GM11168 (cell line): ENCODE results near the gene SH3PXD2A.
"Not testable (repeated sequence)": the region's sequence is repeated elsewhere in the genome, so short reads cannot be mapped to it uniquely, and the experiment has no call there.

Experiments used
- in situ Hi-C: fragments of 300-500 bp; cut with MboI; formaldehyde crosslinking; loops from one replicate; pipeline ENCODE4 v1.12.0; 2022; ENCODE audit warnings: low sequenced_read_pairs; ENCODE audit not compliant: unreplicated experiment

The SH3PXD2A gene

DNA sequence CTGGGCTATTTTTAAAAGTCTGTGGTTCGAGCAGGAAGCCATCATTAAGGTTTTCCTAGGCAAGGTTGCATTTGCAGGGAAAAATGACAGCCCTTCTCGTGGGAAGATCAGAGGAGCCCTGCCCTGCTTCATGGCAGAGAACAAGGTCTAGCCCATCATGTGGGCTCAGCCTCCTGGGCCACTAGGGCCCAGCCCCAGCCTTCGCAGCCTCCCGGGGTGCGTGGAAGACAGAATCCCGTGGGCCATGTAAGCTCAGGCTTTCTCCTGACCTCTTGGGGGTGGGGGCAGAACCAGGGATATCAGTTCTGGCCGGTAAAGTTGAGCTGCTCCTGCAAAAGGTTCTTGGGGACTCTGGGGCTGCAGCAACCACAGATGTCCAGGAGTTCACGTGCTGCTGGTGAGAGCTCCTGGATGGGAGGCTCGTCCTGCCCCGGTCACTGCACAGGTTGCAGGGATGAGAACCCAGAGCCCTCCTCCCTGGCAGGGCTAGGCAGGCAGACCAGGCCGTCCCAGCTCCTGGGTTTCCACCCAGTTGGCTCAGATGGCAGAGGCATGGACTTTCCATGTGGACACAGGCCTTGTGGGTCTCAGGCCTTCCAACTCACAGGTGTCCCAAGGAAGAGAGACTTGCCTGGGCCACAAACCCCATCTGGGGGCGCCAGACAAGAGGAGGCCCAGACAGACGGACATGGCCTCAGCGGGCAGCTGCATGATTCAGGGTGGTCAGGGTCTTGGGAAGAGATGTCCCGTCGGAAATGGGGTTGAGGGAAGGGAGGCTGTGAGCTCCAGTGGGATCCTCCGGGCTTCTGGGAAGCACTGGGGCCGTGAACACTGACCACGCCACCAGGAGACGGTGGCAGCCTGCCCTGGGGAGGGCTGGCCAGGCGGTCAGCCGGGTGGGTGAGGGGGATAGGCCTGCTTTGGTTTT lies 235.7 kb downstream of the SH3PXD2A start:
- in situ Hi-C loops: no loop called here

- in situ Hi-C loops: no loop called here
Observed at GRCh38 chr10:103618575-103619423, 236.6 kb downstream of the SH3PXD2A start.

DNA sequence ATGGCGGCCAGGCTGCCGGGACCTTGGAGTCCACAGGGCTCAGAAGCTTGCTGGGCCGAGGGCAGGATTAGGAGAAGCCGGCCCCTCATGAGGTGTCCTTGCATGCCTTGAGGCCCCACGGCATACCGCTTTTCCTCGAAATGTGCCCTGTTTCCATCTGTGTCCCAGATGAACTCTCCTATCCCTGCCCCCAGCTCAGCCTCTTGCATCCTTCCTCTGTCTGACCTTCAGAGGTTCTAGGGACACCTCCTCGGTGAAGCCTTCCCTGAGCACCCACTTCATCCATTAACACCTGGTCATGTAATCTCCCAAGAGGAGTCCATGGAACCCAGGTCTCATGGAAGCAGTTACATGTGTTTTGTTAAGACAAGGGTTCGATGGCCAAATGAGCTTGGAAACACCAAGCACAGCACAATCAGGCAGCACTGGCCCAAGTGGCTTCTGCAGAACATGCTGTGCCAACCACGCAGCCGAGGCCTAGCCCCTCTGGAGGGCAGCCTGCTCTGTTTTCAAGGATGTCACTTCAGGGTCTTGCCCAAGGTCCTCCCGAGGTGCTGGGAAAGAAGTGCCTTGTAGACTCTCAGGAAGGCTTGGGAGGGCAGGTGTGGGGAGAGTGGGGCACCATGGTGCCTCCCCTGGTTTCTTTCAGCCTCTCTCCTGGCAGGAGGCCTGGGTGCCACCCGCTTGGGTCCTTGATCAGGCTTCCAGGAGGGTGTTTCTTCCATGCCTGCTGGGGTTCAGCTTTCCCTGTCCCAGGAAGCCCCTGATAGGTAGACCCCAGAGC lies 237.6 kb downstream of the SH3PXD2A start:
- in situ Hi-C loops: no loop called here

DNA sequence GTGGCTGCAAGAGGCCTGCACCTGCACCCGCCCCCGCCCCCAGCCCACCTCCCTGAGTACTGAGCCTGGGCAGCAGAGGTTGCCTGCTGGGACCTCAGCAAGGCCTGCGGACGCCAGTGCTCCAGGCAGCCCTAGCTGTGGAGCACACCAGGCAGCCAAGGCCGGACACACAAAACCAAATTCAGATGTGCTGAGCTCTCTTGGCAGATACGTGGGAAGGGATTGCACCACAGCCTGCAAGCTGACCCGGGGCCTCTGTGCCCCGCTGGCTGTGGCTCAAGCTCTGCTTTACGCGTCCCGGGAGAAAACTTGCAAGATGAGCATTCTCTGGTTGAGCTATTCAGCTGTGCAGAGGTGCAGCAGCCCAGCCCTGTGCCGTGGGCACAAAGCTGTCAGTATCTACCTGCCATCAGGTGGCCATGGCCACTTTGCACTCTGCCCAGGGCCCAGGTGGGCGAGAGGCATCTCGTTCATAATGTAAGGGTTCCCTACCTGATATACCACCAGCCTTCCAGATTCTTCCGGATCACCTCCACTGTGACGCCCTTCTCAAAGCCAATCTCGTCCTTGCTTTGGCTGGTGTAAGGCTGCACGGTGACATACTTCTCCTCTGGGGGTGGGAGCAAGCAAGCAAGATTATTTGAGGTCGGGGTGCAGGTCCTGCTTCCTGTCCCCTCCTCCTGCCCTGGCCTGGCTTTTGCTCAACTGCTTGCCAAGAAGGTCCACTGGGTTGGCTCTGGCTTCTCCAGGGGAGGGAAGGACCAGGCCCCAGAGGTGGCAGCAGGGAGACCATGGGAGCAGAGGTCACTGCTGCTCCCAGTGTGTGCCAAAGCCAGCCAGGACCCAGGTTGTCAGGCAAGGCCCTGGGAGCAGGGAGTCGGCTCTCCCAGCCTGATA lies 238.4 kb downstream of the SH3PXD2A start:
- in situ Hi-C loops: no loop called here

GRCh38 chr10:103614306-103615158 lies 240.8 kb downstream of the SH3PXD2A start:
- in situ Hi-C loops: no loop called here

DNA sequence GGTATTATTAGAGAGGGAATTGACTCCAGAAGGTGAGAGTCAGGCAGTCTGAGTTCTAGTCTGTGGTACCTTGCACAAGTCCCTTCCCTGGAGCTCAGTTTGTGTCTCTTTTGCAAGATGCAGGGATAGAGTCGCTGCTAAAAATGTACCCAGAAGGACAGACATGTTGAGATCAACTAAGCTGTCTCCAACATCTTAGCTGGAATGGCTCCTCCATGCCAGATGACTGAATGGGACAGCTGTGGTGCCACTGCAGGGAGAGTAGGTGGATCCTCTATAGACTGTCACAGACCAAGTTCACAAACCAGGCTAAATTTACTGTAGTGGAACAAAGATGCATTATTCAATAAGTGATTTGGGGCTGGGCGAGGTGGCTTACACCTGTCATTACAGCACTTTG lies 241.8 kb downstream of the SH3PXD2A start:
- in situ Hi-C loops: no loop called here

DNA sequence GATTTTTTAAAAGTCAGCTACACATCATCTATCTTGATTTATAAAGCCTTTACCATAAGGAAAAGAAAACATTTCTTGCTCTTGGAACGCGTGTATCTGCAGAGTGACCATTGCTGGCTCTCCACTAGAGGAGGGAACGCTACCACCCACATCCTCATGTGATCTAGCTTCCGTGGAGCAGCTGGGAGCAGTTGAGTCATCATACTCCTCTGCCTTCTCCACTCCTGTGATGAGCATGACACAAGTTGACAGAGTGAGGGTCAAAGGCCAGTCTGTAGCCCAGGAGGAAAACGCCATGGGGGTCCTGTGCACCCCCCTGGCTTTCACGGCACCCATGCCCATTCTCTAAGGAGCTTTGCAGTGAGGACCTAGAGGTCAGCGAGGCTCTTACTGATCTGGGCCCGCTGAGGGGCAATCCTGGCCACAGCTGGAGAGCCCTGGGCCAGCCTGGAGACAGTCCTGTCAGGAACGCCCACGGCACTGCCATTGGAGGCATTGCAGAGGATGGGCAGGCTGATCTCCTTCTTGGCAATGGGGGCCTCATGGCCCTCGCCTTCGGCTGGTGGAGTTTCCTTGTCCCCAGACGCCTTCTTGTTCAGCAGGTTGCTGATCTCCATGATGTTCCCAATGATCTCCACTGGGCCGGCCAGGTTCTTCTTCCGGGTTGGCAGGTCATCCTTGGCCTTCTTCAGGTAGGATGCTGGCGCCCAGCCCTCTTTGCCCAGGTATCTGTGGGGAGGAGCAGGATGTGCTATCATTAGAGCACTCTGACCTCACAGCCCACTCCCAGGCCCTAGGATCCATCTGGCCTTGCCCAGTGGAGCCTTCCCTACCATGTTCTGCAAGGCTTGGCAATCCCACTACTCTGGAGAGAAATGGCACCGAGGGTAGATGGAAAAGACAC lies 242.7 kb downstream of the SH3PXD2A start:
- in situ Hi-C loops: no loop called here

GRCh38 chr10:103610921-103611511 lies 244.4 kb downstream of the SH3PXD2A start:
- in situ Hi-C loops: no loop called here

DNA sequence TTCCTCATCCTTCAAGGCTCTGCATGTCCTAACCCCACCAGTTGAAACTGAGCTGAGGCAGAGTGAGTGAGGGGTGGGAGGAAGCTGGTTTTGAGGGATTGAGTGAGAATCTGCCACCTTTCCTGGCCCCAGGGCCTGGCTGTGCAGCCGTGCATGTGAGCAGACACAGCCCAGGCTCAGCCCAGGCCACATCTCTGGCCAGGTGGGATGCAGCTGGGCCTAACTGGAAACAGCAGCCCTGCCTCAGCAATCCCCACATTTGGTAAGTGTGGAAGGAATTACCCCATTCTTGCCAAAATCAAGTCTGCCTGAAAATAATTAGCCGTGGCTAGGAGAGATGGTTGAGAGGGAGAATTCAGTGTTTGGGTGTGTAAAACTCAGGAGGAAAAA lies 245.3 kb downstream of the SH3PXD2A start:
- in situ Hi-C loops: no loop called here

GRCh38 chr10:103609231-103610082 lies 245.9 kb downstream of the SH3PXD2A start:
- in situ Hi-C loops: no loop called here

DNA sequence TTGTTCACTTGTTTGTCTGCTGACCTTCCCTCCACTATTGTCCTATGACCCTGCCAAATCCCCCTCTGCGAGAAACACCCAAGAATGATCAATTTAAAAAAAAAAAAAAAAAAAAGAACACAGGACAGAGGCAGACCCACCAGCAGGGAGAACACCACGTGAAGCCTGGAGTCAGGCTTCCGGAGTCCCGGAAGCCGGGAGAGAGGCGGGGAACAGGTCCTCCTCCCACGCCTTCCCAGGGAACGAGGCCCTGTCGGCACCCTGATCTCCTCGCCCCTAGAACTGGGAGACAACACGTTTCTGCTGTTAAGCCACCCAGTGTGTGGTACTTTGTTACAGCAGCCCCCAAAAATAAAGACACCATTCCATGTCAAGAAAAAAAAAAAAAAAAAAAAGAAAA lies 247.3 kb downstream of the SH3PXD2A start:
- in situ Hi-C loops: not testable (repeated sequence)

- in situ Hi-C loops: not testable (repeated sequence)
Observed at GRCh38 chr10:103607051-103607450, 248.3 kb downstream of the SH3PXD2A start.

DNA sequence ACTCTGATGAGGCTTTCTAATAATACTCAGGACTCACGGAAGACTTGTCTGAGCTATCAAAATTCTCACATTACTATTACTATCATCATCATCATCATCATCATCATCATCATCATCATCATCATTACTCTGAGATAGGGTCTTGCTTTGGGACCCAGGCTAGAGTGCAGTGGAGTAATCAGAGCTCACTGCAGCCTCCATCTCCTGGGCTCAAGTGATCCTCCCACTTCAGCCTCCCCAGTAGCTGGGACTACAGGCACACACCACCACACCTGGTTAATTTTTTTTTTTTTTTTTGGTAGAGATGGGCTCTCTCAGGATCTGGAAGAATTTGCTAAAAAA lies 249.3 kb downstream of the SH3PXD2A start:
- in situ Hi-C loops: not testable (repeated sequence)

- in situ Hi-C loops: no loop called here
Observed at GRCh38 chr10:103605359-103606096, 249.8 kb downstream of the SH3PXD2A start.

- in situ Hi-C loops: no loop called here
Observed at GRCh38 chr10:103603382-103603781, 252.0 kb downstream of the SH3PXD2A start.

DNA sequence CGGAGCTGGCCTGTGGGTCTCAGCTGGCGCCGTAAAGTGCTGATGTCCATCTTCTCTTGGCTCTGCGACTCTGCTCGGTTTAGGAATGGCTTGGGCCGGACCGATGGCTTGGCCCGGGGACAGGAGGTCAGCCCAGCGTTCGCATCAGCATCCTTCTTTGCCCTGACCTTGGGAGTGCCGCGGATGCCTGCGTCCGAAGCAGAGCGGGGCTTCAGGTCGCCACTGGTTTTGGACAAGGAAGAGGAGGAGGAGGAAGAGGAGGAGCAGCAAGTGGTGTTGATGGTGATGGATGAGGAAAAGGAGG lies 252.6 kb downstream of the SH3PXD2A start:
- in situ Hi-C loops: no loop called here
